Activated gamma-delta T cell treated with anti-CD3 and anti-CD28 coated beads, Interleukin-2, amount 50 U/mL, for 16 hours (primary cell): ENCODE data around the gene PLA2G15.
"Not testable (repeated sequence)": the region's sequence is repeated elsewhere in the genome, so short reads cannot be mapped to it uniquely, and the experiment has no call there.

Experiments
- DNase-seq: peaks from one replicate; pipeline ENCODE4 v3.0.0-alpha.2; 2020; ENCODE audit warnings: low read depth

The PLA2G15 gene

DNA sequence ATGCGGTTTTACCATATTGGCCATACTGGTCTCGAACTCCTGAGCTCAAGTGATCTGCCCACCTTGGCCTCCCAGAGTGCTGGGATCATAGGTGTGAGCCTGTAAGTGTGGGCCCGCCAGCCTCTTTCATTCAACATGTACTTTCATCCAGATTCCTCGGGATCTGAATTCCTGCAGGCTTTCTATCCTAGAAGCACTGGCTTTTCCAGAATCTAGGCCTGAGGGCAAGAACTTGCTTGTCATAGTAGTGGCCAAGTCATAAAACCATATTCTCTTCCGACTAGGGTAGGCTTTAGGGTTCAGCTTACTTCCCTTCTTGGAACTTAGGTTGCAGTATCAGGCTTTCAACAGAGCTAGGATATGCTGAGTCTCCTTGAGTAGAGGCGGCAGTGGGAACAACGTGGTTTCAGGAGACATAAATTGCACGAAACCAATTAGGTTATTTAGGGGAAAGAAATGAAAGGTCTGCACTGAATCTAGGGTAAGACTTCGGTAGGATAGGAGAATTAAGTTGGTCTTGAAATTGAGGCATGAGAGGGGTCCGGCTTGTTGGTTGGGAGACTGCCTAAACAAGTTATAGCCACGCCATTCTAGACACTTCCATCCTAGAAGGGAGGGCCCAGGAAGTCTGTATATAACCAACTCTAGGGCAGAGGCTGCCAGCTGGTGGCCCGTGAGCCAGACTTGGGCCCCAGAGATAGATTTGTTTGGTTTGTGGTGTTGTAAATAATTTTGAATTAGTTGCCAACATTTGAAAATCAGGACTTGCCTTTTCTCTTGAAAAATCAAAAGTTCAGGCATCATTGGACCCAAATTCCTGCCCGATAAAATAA lies 34.8 kb downstream of the PLA2G15 start:
- DNase-seq = no peak

- DNase-seq = no peak
Observed at GRCh38 chr16:68281368-68282063, 36.3 kb downstream of the PLA2G15 start.

DNA sequence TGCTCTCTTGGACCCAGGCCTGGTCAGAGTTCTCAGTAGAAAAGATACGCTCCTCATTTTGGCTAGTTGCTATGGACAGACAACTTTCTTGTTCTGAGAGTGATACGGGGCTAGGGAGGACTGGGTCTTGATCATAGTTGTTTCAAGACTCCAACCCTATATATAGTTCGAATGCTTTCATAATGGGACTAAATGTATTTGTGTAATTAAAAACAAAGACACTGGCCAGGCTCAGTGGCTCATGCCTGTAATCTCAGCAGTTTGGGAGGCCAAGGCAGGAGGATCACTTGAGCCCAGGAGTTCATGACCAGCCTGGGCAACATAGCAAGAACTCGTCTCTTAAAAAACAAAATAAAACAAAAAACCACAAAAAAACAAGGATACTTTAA lies 36.9 kb downstream of the PLA2G15 start:
- DNase-seq = no peak

DNA sequence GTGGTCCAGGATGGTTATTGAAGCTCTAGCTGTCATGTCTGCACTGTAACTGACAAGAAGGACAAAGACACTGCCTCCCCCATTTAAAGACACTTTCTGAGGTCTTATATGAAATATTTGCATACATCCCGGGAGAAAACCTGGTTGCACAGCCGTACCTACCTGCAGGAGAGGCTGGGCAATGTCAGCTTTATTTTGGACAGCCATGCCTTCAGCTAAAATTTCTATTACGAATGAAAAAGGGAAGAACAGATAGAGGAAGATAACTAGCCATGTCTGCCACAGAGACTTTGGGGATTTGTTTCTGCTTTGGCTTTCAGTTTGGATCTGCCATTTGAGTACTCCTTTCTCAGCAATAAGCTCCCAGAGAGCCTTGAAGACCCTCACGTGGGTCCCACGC lies 38.2 kb downstream of the PLA2G15 start:
- DNase-seq = no peak

- no peak for DNase-seq
Observed at GRCh38 chr16:68283801-68284598, 38.8 kb downstream of the PLA2G15 start.

- DNase-seq = no peak
Observed at GRCh38 chr16:68284847-68285246, 39.7 kb downstream of the PLA2G15 start.

- DNase-seq = no peak
Observed at GRCh38 chr16:68285683-68286082, 40.5 kb downstream of the PLA2G15 start.

DNA sequence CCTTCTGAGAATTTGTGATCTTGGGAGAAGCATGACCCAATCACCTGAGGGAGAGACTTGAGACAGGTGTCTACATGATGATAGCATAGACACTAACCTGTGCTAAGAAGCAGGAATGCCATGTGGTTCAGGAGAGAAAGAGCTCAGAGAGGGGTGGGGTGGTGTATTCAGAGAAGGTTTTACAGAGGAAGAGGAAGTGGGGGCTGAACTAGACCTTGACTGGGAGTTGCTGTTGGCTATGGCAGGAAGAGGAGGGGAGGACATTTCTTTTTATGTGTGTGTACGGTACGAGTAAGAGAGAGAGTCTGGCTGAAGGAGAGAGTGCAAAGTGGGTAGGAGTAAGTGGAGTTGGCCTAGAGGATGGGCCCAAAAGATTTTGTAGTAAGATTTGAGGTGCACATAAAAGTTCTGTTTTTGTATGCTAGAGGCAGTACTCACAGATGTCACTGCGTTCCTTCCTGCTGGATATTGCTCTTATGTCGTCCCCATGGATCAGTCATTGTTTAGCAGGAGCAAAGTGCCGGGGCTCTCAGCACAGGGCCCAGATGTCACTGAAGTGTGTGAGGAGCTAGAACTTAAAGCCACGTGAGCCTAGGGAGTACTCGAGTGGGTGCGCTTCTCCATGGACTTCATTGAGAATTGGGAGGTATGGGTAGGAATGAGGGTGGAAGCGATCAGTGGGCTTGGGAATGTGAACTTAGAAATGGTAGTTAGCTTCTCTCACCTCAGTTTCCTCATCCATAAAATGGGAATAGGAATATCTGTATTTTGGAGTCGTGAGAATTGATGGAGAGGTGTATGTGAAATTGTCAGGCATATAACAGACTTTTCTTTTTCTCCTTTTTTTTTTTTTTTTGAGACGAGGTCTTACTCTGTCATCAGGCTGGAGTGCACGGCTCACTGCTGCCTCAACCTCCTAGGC lies 41.2 kb downstream of the PLA2G15 start:
- DNase-seq = no peak

DNA sequence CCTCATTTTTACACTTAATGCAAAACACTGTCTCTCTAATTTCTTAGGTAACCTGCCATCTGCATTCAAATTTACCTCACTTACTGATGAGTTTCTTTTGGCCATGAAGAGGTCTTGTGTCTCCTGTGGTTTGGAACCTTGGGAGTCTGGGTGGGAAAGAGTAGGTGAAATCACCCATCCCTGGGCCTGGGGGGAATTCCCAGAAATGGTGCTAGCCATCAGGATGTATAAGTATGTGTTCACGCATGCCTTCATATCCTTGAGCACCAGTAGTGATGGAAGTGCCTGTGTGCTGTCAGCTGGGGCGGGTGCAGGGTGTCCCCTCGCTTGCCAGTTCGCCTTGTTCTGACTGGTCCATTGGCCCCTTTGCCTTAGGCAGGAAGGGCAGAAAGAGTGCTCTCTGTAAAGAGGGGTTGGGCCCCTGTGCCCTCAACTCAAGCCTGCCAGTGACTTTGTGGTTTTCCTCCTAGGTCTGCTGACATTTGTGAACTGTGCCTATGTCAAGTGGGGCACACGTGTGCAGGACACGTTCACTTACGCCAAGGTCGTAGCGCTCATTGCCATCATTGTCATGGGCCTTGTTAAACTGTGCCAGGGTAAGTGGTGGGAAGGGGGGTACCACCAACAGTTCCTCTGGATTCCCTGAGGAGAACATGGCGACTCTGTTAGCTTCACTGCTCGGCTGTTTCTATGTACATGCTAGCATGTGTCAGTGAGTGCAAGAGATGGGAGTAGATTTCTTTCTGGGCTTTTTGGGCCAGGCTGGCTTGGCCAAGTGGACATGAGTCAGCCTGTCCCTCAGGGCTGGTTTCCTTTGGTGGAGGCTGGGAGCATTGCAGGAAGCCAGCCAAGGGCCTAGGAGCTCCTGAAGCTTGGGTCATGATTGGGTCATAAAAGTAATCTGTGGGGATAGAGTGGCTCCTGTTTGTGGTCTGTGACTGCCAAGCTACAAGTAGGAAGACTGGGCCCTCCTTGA lies 42.4 kb downstream of the PLA2G15 start:
- DNase-seq = no peak

DNA sequence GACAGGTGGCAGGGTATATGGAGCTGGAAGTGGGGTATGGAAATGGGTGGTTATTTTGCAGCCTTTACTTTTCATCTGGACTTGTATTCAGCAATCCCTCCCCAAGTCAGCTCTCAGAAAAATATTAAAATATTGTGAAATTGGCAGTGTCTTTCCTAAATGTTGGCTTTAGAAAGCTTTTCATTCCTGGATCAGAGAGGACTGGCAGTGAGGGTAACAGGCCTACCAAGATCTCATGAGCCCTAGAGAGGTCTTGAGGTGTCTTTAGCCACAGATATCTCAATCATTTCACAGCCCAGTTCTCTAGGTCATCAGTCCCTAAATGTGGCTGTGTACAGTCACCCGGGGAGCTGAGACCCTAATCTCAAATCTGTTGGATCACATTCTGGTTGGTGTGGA lies 43.1 kb downstream of the PLA2G15 start:
- no peak for DNase-seq

DNA sequence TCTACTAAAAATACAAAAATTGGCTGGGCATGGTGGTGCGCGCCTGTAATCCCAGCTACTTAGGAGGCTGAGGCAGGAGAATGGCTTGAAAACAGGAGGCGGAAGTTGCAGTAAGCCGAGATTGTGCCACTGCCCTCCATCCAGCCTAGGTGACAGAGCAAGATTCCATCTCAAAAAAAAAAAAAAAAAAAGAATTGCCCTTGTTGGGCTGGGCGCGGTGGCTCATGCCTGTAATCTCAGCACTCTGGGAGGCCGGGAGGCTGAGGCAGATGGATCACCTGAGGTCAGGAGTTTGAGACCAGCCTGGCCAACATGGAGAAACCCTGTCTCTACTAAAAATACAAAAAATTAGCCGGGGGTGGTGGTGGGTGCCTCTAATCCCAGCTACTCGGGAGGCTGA lies 43.6 kb downstream of the PLA2G15 start:
- not testable (repeated sequence) for DNase-seq

DNA sequence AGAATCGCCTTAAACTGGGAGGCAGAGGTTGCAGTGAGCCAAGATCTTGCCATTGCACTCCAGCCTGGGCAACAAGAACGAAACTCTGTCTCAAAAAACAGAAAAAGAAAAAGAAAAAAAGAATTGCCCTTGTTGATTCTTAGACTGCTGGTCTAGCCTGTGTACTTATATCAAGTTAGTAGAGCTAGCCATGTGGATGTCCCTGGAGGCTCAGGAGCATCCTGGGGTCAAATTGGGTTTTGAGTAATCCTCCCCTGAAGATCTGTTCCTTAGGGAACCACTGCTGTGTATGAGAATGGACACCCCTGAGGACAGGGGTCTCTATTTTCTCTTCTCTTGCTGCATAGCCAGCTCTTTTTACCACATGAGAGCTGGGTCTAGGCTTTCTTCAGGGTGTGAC lies 44.0 kb downstream of the PLA2G15 start:
- no peak for DNase-seq

DNA sequence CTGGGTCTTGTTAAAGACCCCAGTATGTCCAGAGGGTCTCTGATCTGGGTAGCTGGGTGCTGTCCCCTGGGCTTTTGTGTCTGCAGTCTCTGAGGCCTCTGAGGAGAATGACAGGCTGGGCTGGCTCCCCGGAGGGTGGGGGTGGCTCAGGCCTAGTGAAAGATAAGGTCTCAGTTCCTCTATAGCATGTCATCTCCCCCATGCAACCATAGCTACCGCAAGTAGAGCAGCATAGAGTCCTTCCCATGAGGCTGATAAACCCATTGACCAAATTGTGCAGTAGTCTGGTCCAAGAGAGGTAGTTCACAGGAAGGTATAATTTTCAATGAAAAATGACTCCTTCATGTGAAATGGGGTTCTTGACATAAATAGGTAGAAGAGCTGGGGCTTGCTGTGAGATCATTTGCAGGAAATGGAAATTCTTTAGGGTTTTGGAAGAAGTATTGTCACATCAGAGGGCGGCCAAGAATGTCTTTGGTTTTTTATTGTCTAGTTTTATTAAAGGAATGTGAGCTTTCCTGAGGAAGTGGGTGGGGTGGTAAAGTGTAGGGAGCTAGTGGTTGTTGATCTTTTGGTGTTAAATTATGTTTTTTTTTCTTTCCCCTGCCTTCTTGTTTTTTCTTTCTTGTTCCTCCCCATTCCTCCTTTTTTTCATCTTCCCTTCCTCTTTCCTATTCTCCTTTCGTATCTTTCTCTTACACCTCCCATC lies 44.6 kb downstream of the PLA2G15 start:
- DNase-seq = peak; percentile 17

DNA sequence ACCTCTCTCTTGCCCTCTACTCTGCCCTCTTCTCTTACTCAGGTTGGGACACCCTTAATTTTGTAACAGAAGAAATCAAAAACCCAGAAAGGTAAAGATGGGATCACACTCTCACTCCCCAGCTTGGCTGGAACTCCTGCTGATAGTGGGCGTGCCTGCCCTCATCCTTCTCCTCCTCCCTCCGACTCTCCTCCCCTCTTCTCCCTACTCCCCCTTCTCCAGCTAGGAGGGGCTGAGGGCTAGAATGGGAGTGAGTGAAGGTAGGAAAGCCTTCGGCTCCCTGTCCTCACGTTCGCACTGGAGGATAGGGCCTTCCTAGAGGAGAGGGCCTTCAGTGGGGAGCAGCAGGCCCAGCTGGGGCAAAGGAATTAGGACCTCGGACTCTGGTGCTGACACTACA lies 45.3 kb downstream of the PLA2G15 start:
- no peak for DNase-seq

DNA sequence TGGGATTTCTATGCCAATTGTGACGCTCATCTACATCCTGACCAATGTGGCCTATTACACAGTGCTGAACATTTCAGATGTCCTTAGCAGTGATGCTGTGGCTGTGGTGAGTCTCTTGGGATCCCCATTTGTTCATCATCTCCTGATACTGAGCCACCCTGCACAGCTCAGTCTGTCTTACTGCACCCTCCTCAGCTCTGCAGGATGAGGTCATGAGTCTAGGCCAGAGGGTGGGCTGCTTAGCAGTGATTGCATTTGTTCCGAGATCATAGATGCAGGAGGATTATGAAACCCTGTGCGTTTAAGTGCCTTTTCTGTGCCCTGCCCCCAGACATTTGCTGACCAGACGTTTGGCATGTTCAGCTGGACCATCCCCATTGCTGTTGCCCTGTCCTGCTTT lies 46.1 kb downstream of the PLA2G15 start:
- no peak for DNase-seq

GRCh38 chr16:68292425-68292824 lies 47.3 kb downstream of the PLA2G15 start:
- no peak for DNase-seq

DNA sequence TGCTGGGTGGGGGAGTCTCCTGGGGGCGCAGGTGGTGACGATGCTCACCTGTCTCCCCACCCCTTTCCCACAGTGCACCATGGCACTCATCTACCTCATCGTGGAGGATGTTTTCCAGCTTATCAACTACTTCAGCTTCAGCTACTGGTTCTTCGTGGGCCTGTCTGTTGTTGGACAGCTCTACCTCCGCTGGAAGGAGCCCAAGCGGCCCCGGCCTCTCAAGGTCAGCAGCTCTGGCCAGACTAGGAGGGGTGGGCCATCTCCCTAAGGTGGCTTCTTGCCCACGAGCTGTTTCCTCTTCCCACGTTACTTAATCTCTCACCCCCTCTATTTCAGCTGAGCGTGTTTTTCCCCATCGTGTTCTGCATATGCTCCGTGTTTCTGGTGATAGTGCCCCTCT lies 51.1 kb downstream of the PLA2G15 start:
- no peak for DNase-seq

- DNase-seq = no peak
Observed at GRCh38 chr16:68296693-68297092, 51.5 kb downstream of the PLA2G15 start.

GRCh38 chr16:68297908-68298307 lies 52.7 kb downstream of the PLA2G15 start:
- DNase-seq = no peak

- no peak for DNase-seq
Observed at GRCh38 chr16:68298312-68298711, 53.1 kb downstream of the PLA2G15 start.
